LHCN-M2 (cell line): ENCODE results near the gene MUSTN1. TPM values are rescaled to one million over a fixed set of nuclear protein-coding genes. Genes with fewer than 3 reads are reported as not detected.
A peak's percentile ranks its signal among the peaks of the same experiment; 100 is the strongest.

Source experiments
- DNase-seq: peaks from one replicate; pipeline ENCODE4 v3.0.0-alpha.2; 2012; ENCODE audit warnings: low read depth
- total RNA-seq: library from RNA; depleted of rRNA; stranded (reverse); fragments of >200 nt; gene quantifications from 2 replicates; pipeline ENCODE4 v1.2.3, GENCODE V29; 2014

The MUSTN1 gene
- total RNA-seq, 1 experiment from 2014 or later, result not detected

GRCh38 chr3:52835766-52836470 is 1.1 kb upstream of the MUSTN1 start:
- DNase-seq, result no peak

GRCh38 chr3:52833202-52833601 is 1.6 kb downstream of the MUSTN1 start:
- no peak for DNase-seq

- peak; percentile 89 for DNase-seq
Observed at GRCh38 chr3:52831500-52832301, 3.1 kb downstream of the MUSTN1 start.

GRCh38 chr3:52830535-52831258 is 4.1 kb downstream of the MUSTN1 start, which contains the start of gene ITIH4:
ITIH4 (minus strand) TSS chr3:52830672; CDS start chr3:52830642, 30 bp downstream.
- no peak for DNase-seq

- DNase-seq, result no peak
Observed at GRCh38 chr3:52829906-52830463, 4.8 kb downstream of the MUSTN1 start.

GRCh38 chr3:52829482-52829881 is 5.3 kb downstream of the MUSTN1 start:
- no peak for DNase-seq

- DNase-seq, result peak; percentile 15
Observed at GRCh38 chr3:52827866-52828376, 6.9 kb downstream of the MUSTN1 start.

GRCh38 chr3:52827441-52827840 is 7.4 kb downstream of the MUSTN1 start:
- DNase-seq, result peak; percentile 49

- no peak for DNase-seq
Observed at GRCh38 chr3:52824037-52824436, 10.8 kb downstream of the MUSTN1 start.

- DNase-seq, result no peak
Observed at GRCh38 chr3:52822363-52822762, 12.5 kb downstream of the MUSTN1 start.

GRCh38 chr3:52820736-52821135 is 14.1 kb downstream of the MUSTN1 start:
- DNase-seq, result peak; percentile 21

- no peak for DNase-seq
Observed at GRCh38 chr3:52819936-52820335, 14.9 kb downstream of the MUSTN1 start.

- DNase-seq, result no peak
Observed at GRCh38 chr3:52817860-52818259, 17.0 kb downstream of the MUSTN1 start.

GRCh38 chr3:52817221-52817620 is 17.6 kb downstream of the MUSTN1 start:
- DNase-seq, result no peak

GRCh38 chr3:52816654-52817053 is 18.2 kb downstream of the MUSTN1 start:
- DNase-seq, result no peak

GRCh38 chr3:52816199-52816598 is 18.6 kb downstream of the MUSTN1 start:
- no peak for DNase-seq

GRCh38 chr3:52813810-52814209 is 21.0 kb downstream of the MUSTN1 start:
- no peak for DNase-seq

GRCh38 chr3:52811452-52812011 is 23.3 kb downstream of the MUSTN1 start:
- no peak for DNase-seq

GRCh38 chr3:52810923-52811322 is 23.9 kb downstream of the MUSTN1 start:
- no peak for DNase-seq

- DNase-seq, result no peak
Observed at GRCh38 chr3:52809662-52810377, 25.0 kb downstream of the MUSTN1 start.

GRCh38 chr3:52809149-52809548 is 25.7 kb downstream of the MUSTN1 start:
- no peak for DNase-seq
